Hepatocyte (in vitro differentiated cells): ENCODE results near the gene NOTUM. TPM values are rescaled to one million over a fixed set of nuclear protein-coding genes. Genes with fewer than 3 reads are reported as not detected.

Source experiments
- DNase-seq: peaks from one replicate; pipeline ENCODE4 v3.0.0-alpha.2; 2016; ENCODE audit warnings: low spot score
- H2AFZ ChIP-seq: fragments of 200-600 bp; sonication (generic); 2 replicates; pipeline ENCODE4 v1.6.0; 2016; ENCODE audit warnings: antibody characterized with exemption, mild to moderate bottlenecking
- H3K27ac ChIP-seq: fragments of 200-600 bp; sonication (generic); 2 replicates; pipeline ENCODE4 v1.5.1; 2016; ENCODE audit warnings: mild to moderate bottlenecking
- H3K27me3 ChIP-seq: fragments of 200-600 bp; sonication (generic); 2 replicates; pipeline ENCODE4 v1.6.1; 2016
- H3K36me3 ChIP-seq: fragments of 200-600 bp; sonication (generic); replicated peaks from 2 replicates; pipeline ENCODE4 v1.5.1; 2016; ENCODE audit warnings: low read depth; ENCODE audit not compliant: insufficient read depth
- H3K4me1 ChIP-seq: fragments of 200-600 bp; sonication (generic); 2 replicates; pipeline ENCODE4 v1.5.1; 2016; ENCODE audit warnings: mild to moderate bottlenecking, moderate library complexity; ENCODE audit not compliant: insufficient read depth
- H3K4me2 ChIP-seq: fragments of 200-600 bp; sonication (generic); 2 replicates; pipeline ENCODE4 v1.6.0; 2016
- H3K4me3 ChIP-seq: fragments of 200-600 bp; sonication (generic); 2 replicates; pipeline ENCODE4 v1.5.1; 2016; ENCODE audit warnings: mild to moderate bottlenecking
- H3K79me2 ChIP-seq: fragments of 200-600 bp; sonication (generic); 2 replicates; pipeline ENCODE4 v1.6.0; 2017; ENCODE audit warnings: mild to moderate bottlenecking
- H3K9me2 ChIP-seq: fragments of 200-600 bp; sonication (generic); replicated peaks from 2 replicates; pipeline ENCODE4 v1.6.0; 2017; ENCODE audit warnings: mild to moderate bottlenecking; ENCODE audit not compliant: insufficient read depth
- H3K9me3 ChIP-seq: fragments of 200-600 bp; sonication (generic); 2 replicates; pipeline ENCODE4 v1.5.1; 2016; ENCODE audit warnings: low read depth, mild to moderate bottlenecking
- H4K20me1 ChIP-seq: fragments of 200-600 bp; sonication (generic); 2 replicates; pipeline ENCODE4 v1.6.0; 2016; ENCODE audit warnings: mild to moderate bottlenecking; ENCODE audit not compliant: insufficient read depth, poor library complexity, severe bottlenecking
- CTCF ChIP-seq: fragments of 200-600 bp; sonication (generic); IDR thresholded peaks from 2 replicates; pipeline ENCODE4 v1.5.1; 2016; ENCODE audit warnings: antibody characterized with exemption, mild to moderate bottlenecking; ENCODE audit not compliant: poor library complexity
- EZH2 ChIP-seq: fragments of 200-600 bp; sonication (generic); IDR thresholded peaks from 2 replicates; pipeline ENCODE4 v1.6.1; 2016; ENCODE audit warnings: antibody characterized with exemption, mild to moderate bottlenecking, borderline replicate concordance
- EZH2phosphoT487 ChIP-seq: fragments of 200-600 bp; sonication (generic); IDR thresholded peaks from one replicate; pipeline ENCODE4 v1.6.1; 2018; ENCODE audit warnings: antibody characterized with exemption, mild to moderate bottlenecking, low read depth, moderate library complexity; ENCODE audit not compliant: unreplicated experiment, severe bottlenecking
- WGBS: methylation state at CpG from one replicate; pipeline ENCODE4 v1.1.6; 2016; ENCODE audit warnings: low lambda C conversion rate; ENCODE audit errors: missing lambda C conversion rate; 5-methylcytosine and 5-hydroxymethylcytosine counted together
- polyA plus RNA-seq: library from polyadenylated mRNA; unstranded; fragments of >200 nt; fragmentation: Nextera tagmentation; extraction: Ambion mirVana; gene quantifications from 2 replicates; pipeline ENCODE4 v1.2.1, GENCODE V29; 2016
- total RNA-seq: library from RNA; depleted of rRNA; stranded (reverse); fragments of >200 nt; gene quantifications from 2 replicates; pipeline ENCODE4 v1.2.3, GENCODE V29; 2014

The NOTUM gene
- total and polyA plus RNA-seq, 2 experiments from 2014 or later, result 1.0 to 4.7 TPM

GRCh38 chr17:81968850-81969812 lies 8.1 kb upstream of the NOTUM start:
- peaks cover 5% of the 10 kb centered on the region for H3K27me3 ChIP-seq
- H4K20me1 ChIP-seq, result no peaks in the 10 kb centered on the region
- no peaks in the 10 kb centered on the region for H3K79me2 ChIP-seq
- no peak overlapping the region for H3K27ac ChIP-seq
- DNase-seq, result no peak
- TF ChIP-seq EZH2 (no peak), EZH2phosphoT487 (no peak), CTCF (no peak)
- H3K9me2 ChIP-seq, result no peaks in the 10 kb centered on the region
- no peaks in the 10 kb centered on the region for H3K36me3 ChIP-seq
- H3K4me2 ChIP-seq, result peak overlapping the region; percentile 65
- H3K9me3 ChIP-seq, result no peaks in the 10 kb centered on the region
- 92% methylated on average over 12 of the region's 12 CpGs for WGBS
- H3K4me3 ChIP-seq, result no peak overlapping the region
- H2AFZ ChIP-seq, result no peak overlapping the region
- H3K4me1 ChIP-seq, result peaks cover 23% of the 10 kb centered on the region

- no peaks in the 10 kb centered on the region for H3K36me3 ChIP-seq
- no peaks in the 10 kb centered on the region for H4K20me1 ChIP-seq
- H3K27ac ChIP-seq, result no peak overlapping the region
- peaks cover 23% of the 10 kb centered on the region for H3K4me1 ChIP-seq
- TF ChIP-seq EZH2 (no peak), EZH2phosphoT487 (no peak), CTCF (no peak)
- no peaks in the 10 kb centered on the region for H3K9me2 ChIP-seq
- WGBS, result 85% methylated on average over 7 of the region's 7 CpGs
- no peaks in the 10 kb centered on the region for H3K9me3 ChIP-seq
- H3K79me2 ChIP-seq, result no peaks in the 10 kb centered on the region
- no peak overlapping the region for H2AFZ ChIP-seq
- peak overlapping the region; percentile 65 for H3K4me2 ChIP-seq
- H3K4me3 ChIP-seq, result no peak overlapping the region
- no peak for DNase-seq
- peaks cover 13% of the 10 kb centered on the region for H3K27me3 ChIP-seq
Observed at GRCh38 chr17:81968396-81968745, 7.4 kb upstream of the NOTUM start.

DNA sequence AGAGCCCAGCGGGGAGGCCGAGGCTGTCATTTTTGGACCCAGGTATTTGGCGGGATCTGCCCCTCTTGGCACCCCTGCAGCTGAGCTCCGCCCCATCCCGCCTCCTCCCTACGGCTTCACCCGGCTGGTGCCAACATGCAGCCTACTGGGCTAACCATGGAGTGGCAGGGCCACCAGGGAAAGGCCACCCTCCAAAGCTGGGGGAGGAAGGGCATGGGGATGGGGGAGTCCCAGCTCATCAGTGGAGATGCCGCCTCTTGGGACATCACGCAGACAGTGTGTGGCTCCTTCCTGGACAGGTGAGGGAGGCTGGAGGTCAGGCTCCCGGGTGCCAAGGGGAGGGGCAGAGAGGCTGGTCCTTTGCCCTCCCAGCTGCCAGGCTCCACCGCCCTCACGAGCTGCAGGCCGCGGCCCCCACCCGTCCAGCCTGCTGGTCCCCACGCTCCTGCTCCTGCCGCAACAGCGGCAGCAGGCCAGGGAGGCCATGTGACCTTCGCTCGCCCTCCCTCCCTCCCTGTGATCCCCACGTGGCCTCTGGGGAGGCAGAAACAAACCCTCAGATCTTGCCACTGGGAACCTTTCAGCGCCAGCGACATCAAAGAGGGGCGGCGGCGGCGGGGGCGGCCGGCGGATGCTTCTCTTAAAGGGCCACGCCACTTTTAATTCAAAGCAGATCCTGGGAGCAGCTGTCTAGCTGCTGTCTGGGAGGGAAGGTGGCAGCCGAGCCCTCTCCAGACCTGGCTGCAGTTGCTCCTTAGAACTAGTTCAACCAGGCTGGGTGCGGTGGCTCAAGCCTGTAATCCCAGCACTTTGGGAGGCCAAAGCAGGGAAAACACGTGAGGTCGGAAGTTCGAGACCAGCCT lies 6.8 kb upstream of the NOTUM start:
- no peaks in the 10 kb centered on the region for H4K20me1 ChIP-seq
- H3K27ac ChIP-seq, result peak overlapping the region; percentile 12
- H3K9me2 ChIP-seq, result no peaks in the 10 kb centered on the region
- peak overlapping the region; percentile 65 for H3K4me2 ChIP-seq
- no peaks in the 10 kb centered on the region for H3K79me2 ChIP-seq
- H3K9me3 ChIP-seq, result no peaks in the 10 kb centered on the region
- H2AFZ ChIP-seq, result no peak overlapping the region
- peak; percentile 88 for DNase-seq
- H3K4me1 ChIP-seq, result peaks cover 23% of the 10 kb centered on the region
- H3K27me3 ChIP-seq, result peaks cover 19% of the 10 kb centered on the region
- H3K4me3 ChIP-seq, result no peak overlapping the region
- WGBS, result 30% methylated on average over 23 of the region's 36 CpGs
- TF ChIP-seq EZH2phosphoT487 (no peak), CTCF (no peak), EZH2 (no peak)
- H3K36me3 ChIP-seq, result no peaks in the 10 kb centered on the region
